Activated naive CD4-positive, alpha-beta T cell treated with anti-CD3 and anti-CD28 coated beads, Interleukin-2, amount 50 U/mL, for 16 hours (primary cell): ENCODE results near the gene FIBCD1.

Experiments used
- DNase-seq: peaks from one replicate; pipeline ENCODE4 v3.0.0-alpha.2; 2020

FIBCD1 gene

GRCh38 chr9:130852801-130853200 is 86.2 kb downstream of the FIBCD1 start:
- DNase-seq = no peak
